ENCODE results near the gene MRPS18A.

Gene MRPS18A

GRCh38 chr6:43687437-43688347 lies at the start of gene MRPS18A:
Gene MRPS18A (minus strand): TSS chr6:43687791. CDS start chr6:43687779, 12 bp downstream.
- no peak for DNase-seq (ENCODE audit: low read depth)
- TF ChIP-seq, protein P1, sequence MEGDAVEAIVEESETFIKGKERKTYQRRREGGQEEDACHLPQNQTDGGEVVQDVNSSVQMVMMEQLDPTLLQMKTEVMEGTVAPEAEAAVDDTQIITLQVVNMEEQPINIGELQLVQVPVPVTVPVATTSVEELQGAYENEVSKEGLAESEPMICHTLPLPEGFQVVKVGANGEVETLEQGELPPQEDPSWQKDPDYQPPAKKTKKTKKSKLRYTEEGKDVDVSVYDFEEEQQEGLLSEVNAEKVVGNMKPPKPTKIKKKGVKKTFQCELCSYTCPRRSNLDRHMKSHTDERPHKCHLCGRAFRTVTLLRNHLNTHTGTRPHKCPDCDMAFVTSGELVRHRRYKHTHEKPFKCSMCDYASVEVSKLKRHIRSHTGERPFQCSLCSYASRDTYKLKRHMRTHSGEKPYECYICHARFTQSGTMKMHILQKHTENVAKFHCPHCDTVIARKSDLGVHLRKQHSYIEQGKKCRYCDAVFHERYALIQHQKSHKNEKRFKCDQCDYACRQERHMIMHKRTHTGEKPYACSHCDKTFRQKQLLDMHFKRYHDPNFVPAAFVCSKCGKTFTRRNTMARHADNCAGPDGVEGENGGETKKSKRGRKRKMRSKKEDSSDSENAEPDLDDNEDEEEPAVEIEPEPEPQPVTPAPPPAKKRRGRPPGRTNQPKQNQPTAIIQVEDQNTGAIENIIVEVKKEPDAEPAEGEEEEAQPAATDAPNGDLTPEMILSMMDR (IDR thresholded peaks at IDR 0.05; ENCODE audit: low read depth, low read length, missing control alignments), result no peak
- peak within 1 kb of the TSS; percentile 71 for H3K4me3 ChIP-seq (ENCODE audit: low read depth, low read length)
- in situ Hi-C loops (cut with HindIII; ENCODE audit: low sequenced_read_pairs), result no loop called here

DNA sequence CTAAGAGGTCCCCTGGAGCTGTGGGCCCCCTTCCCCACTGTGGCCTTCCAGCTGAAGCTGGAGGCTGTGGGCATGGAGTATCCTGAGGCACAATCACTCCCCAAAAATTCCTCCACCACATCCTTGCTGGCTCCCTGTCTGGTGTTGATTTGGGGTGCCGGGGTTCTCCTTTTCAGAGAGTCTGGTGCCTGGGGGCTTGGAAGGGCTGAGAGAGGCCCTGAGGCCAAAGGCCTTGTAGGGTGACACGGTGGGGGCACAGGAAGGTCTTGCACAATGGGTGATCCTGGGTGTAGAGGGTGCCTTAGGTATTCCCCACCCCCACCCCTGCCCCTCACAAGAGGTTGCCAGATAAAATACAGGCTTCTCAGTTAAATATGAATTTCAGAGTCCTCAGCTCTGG lies 49.3 kb upstream of the MRPS18A start:
- no peak overlapping the region for H3K4me3 ChIP-seq (ENCODE audit: low read depth, low read length)
- TF ChIP-seq, protein P1 (IDR thresholded peaks at IDR 0.05; ENCODE audit: low read depth, low read length, missing control alignments), result no peak
- in situ Hi-C loops (cut with HindIII; ENCODE audit: low sequenced_read_pairs), result no loop called here
- no peak for DNase-seq (ENCODE audit: low read depth)

DNA sequence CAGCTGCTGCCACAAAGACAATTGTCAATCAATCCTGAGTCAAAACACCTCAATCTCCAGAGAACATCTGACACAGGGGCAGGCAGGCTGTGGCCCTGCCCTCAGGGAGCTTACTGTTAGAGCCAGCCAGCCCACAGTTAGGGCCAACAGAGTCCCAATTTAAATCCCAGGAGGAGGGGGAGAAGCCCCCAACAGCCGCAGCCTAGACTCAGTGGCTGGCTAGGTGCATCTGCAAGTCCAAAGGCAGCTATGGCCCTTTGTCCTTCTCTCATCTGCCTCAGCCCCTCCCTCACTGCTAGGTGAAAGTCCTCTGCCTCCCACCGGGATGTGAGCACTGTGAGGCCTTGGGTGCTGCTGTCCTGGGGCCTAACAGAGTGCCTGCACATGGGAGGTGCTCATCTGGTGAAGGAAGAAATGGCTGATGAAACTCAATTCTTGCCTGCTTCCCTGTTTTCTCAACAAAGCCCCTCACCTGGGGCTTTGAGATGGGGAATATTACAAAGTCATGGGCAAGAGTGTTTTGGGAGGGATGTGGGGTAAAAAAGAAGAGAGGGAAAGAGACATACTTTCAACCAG lies 48.7 kb upstream of the MRPS18A start:
- TF ChIP-seq, protein P1 (IDR thresholded peaks at IDR 0.05; ENCODE audit: low read depth, low read length, missing control alignments), result no peak
- no peak for DNase-seq (ENCODE audit: low read depth)
- no peak overlapping the region for H3K4me3 ChIP-seq (ENCODE audit: low read depth, low read length)
- in situ Hi-C loops (cut with HindIII; ENCODE audit: low sequenced_read_pairs), result no loop called here

DNA sequence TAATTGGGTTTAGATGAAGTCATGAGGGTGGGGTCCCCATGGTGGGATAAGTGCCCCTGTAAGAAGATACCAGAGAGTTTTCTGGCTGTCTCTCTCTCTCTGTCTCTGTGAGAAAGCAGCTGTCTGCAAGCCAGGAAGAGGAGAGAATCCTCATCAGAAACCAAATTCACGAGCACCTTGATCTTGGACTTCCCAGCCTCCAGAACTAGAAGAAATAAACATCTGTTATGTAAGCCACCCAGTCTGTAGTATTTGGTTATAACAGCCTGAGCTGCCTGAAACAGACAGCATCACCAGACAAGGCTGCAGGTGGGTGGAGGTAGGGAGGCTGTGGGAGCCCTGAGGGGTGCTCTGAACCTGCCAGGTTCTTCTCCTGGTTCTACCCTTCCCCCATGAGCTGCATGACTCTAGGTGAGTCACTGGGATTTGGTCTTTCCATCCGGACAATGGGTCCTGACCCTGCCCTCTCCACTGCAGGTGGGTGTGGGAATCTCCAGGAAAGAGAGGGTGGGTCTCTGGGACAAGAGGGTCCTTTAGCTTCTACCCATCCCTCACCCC lies 48.1 kb upstream of the MRPS18A start:
- in situ Hi-C loops (cut with HindIII; ENCODE audit: low sequenced_read_pairs), result no loop called here
- DNase-seq (ENCODE audit: low read depth), result no peak
- H3K4me3 ChIP-seq (ENCODE audit: low read depth, low read length), result no peak overlapping the region
- TF ChIP-seq, protein P1 (IDR thresholded peaks at IDR 0.05; ENCODE audit: low read depth, low read length, missing control alignments), result no peak

GRCh38 chr6:43734294-43734665 lies 46.7 kb upstream of the MRPS18A start:
- in situ Hi-C loops (cut with HindIII; ENCODE audit: low sequenced_read_pairs), result no loop called here
- DNase-seq (ENCODE audit: low read depth), result no peak
- H3K4me3 ChIP-seq (ENCODE audit: low read depth, low read length), result no peak overlapping the region
- TF ChIP-seq, protein P1 (IDR thresholded peaks at IDR 0.05; ENCODE audit: low read depth, low read length, missing control alignments), result no peak

DNA sequence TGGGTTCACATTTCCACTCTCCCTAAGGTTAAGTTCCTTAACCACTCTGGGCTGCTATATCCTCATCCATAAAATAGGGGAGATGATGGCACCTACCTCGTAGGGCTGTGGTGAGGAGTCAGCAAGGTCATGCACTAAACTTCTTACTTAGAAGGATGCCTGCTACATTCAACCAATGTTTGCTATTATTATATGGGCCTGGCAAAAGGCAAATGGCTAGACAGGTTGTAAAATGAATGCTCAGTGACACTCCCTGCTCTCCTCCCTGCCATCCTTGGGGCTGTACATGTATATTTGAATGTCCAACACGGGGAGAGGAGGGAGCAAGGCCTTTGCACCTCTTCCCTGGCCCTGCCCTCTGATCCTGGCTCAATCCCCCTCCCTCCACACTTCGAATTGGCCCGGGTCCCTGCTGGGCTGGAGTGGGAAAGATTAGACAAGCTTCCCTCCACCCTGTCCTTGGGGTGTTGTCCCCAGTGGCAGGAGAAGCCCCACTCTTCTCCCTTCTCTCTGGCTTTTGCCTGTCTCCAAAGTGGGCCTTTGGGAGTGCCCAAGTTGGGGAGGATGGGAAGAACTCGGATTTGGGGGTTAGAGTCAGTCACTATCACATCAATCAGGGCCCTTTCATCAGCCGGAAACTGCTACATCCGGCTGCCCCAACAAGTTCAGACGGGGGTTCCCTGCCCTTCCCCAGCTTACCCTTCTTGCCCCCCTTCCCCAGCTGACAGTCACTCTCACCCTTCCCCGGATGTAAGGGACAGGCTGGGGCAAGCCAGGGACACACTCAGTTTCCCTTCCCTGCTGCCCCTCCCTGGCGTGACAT lies 46.1 kb upstream of the MRPS18A start:
- in situ Hi-C loops (cut with HindIII; ENCODE audit: low sequenced_read_pairs), result no loop called here
- H3K4me3 ChIP-seq (ENCODE audit: low read depth, low read length), result no peak overlapping the region
- TF ChIP-seq, protein P1 (IDR thresholded peaks at IDR 0.05; ENCODE audit: low read depth, low read length, missing control alignments), result no peak
- no peak for DNase-seq (ENCODE audit: low read depth)
